IMR-90 (cell line): Measurements from ENCODE around the gene ASXL2. TPM values are rescaled to one million over a fixed set of nuclear protein-coding genes. Genes with fewer than 3 reads are reported as not detected.
A peak's percentile ranks its signal among the peaks of the same experiment; 100 is the strongest.

ENCODE experiments used
- ATAC-seq: fragments of 200-7000 bp; cut with Tn5 transposase; 2 replicates; pipeline ENCODE4 v1.9.1; 2020; ENCODE audit warnings: low read depth, mild to moderate bottlenecking, moderate library complexity
- BruUV-seq: library from RNA; stranded (reverse); fragments of 400-500 nt; replicated peaks from 2 replicates; lab custom pipeline; 2021; lab: Mats Ljungman, UMichigan
- CTCF ChIA-PET: fragments of 300-600 bp; formaldehyde crosslinking; extraction: SDS; loops from one replicate; lab custom pipeline; 2021; ENCODE audit warnings: antibody characterized with exemption; lab: Yijun Ruan, JAX
- POLR2A ChIA-PET: fragments of 300-600 bp; sonication (Branson Sonifier 250); formaldehyde crosslinking; loops from one replicate; lab custom pipeline; 2022; ENCODE audit warnings: antibody characterized with exemption; ENCODE audit not compliant: unreplicated experiment; lab: Charles Lee
- DNase-seq: peaks from one replicate; pipeline ENCODE4 v3.0.0; 2013
- H2AFZ ChIP-seq: replicated peaks from 2 replicates; pipeline ENCODE3; 2013; ENCODE audit warnings: low read length, mild to moderate bottlenecking; ENCODE audit not compliant: poor library complexity
- H2AK5ac ChIP-seq: 2 replicates; pipeline ENCODE4 v1.6.1; 2013; ENCODE audit warnings: low read depth, low read length, inconsistent platforms
- H2AK9ac ChIP-seq: replicated peaks from 2 replicates; pipeline ENCODE3; 2013; ENCODE audit warnings: mild to moderate bottlenecking, low read depth, low read length, moderate library complexity; ENCODE audit not compliant: poor library complexity
- H2BK120ac ChIP-seq: 2 replicates; pipeline ENCODE4 v1.6.1; 2013; ENCODE audit warnings: low read depth, low read length, inconsistent platforms
- H2BK15ac ChIP-seq: 3 replicates; pipeline ENCODE4 v1.6.1; 2013; ENCODE audit warnings: low read depth, low read length, inconsistent platforms
- H2BK20ac ChIP-seq: 2 replicates; pipeline ENCODE4 v1.6.1; 2013; ENCODE audit warnings: low read depth, mild to moderate bottlenecking, inconsistent platforms, low read length, moderate library complexity
- H2BK5ac ChIP-seq: 2 replicates; pipeline ENCODE4 v1.6.1; 2013; ENCODE audit warnings: mild to moderate bottlenecking, low read depth, low read length, inconsistent platforms; ENCODE audit not compliant: poor library complexity, severe bottlenecking
- H3K14ac ChIP-seq: replicated peaks from 2 replicates; pipeline ENCODE4 v1.6.1; 2013; ENCODE audit warnings: low read depth, low read length, inconsistent platforms
- H3K18ac ChIP-seq: 2 replicates; pipeline ENCODE4 v1.6.1; 2013; ENCODE audit warnings: low read depth, low read length, control low read depth
- H3K23ac ChIP-seq: 2 replicates; pipeline ENCODE4 v1.6.1; 2013; ENCODE audit warnings: low read depth, low read length, inconsistent platforms
- H3K27ac ChIP-seq: 2 replicates; pipeline ENCODE4 v1.5.1; 2013; ENCODE audit warnings: mild to moderate bottlenecking, control low read depth, low read length; ENCODE audit not compliant: insufficient read depth
- H3K27me3 ChIP-seq: 2 replicates; pipeline ENCODE4 v1.6.1; 2013; ENCODE audit warnings: low read length; ENCODE audit not compliant: control insufficient read depth, insufficient read depth
- H3K36me3 ChIP-seq: 2 replicates; pipeline ENCODE4 v1.6.1; 2013; ENCODE audit warnings: low read length, mixed read lengths; ENCODE audit not compliant: control insufficient read depth, insufficient read depth
- H3K4ac ChIP-seq: 2 replicates; pipeline ENCODE4 v1.6.1; 2013; ENCODE audit warnings: low read depth, low read length, inconsistent platforms
- H3K4me1 ChIP-seq: 2 replicates; pipeline ENCODE4 v1.6.1; 2013; ENCODE audit warnings: low read length, mixed read lengths; ENCODE audit not compliant: control insufficient read depth, insufficient read depth
- H3K4me2 ChIP-seq: 2 replicates; pipeline ENCODE4 v1.6.1; 2013; ENCODE audit warnings: low read depth, mild to moderate bottlenecking, control low read depth, low read length, moderate library complexity
- H3K4me3 ChIP-seq: 2 replicates; pipeline ENCODE4 v1.5.1; 2013; ENCODE audit warnings: low read depth, mild to moderate bottlenecking, control low read depth, low read length, moderate library complexity; ENCODE audit not compliant: insufficient read depth
- H3K56ac ChIP-seq: 2 replicates; pipeline ENCODE4 v1.6.1; 2013; ENCODE audit warnings: low read length, inconsistent platforms; ENCODE audit not compliant: insufficient read depth; ENCODE audit errors: extremely low read depth
- H3K79me1 ChIP-seq, 2 experiments: 2 replicates each; pipeline ENCODE4 v1.6.1; 2013; ENCODE audit warnings: low read length in 2 of 2, inconsistent platforms in 1 of 2, low read depth in 1 of 2
- H3K9ac ChIP-seq: 2 replicates; pipeline ENCODE4 v1.6.1; 2013; ENCODE audit warnings: low read depth, low read length, control low read depth
- H3K9me1 ChIP-seq: 2 replicates; pipeline ENCODE4 v1.6.1; 2013; ENCODE audit warnings: low read length, inconsistent platforms; ENCODE audit not compliant: insufficient read depth
- H3K9me3 ChIP-seq: 2 replicates; pipeline ENCODE4 v1.6.1; 2013; ENCODE audit warnings: low read length; ENCODE audit not compliant: control insufficient read depth, insufficient read depth
- H4K20me1 ChIP-seq: 2 replicates; pipeline ENCODE4 v1.6.1; 2013; ENCODE audit warnings: low read length, inconsistent platforms; ENCODE audit not compliant: insufficient read depth
- H4K5ac ChIP-seq: 2 replicates; pipeline ENCODE4 v1.6.1; 2013; ENCODE audit warnings: mild to moderate bottlenecking, low read depth, low read length, control low read depth
- H4K8ac ChIP-seq, 2 experiments: 2 replicates each; pipeline ENCODE4 v1.6.1; 2013; ENCODE audit warnings: low read depth in 2 of 2, low read length in 2 of 2, control low read depth in 1 of 2, inconsistent platforms in 1 of 2
- H4K91ac ChIP-seq: 2 replicates; pipeline ENCODE4 v1.6.1; 2013; ENCODE audit warnings: low read depth, low read length, inconsistent platforms; ENCODE audit not compliant: insufficient read depth
- BHLHE40 ChIP-seq: fragments of 150-350 bp; IDR thresholded peaks from 2 replicates; pipeline ENCODE4 v1.6.1; 2016; ENCODE audit warnings: mild to moderate bottlenecking, low read depth, low read length
- CHD1 ChIP-seq: IDR thresholded peaks from 2 replicates; pipeline ENCODE4 v1.6.1; 2012; ENCODE audit warnings: low read depth, low read length, improper control_type of control experiment
- MAFK ChIP-seq: IDR thresholded peaks from 2 replicates; pipeline ENCODE4 v1.6.1; 2012; ENCODE audit warnings: low read depth, low read length, improper control_type of control experiment
- MXI1 ChIP-seq: IDR thresholded peaks from 2 replicates; pipeline ENCODE4 v1.6.1; 2012; ENCODE audit warnings: low read depth, mild to moderate bottlenecking, low read length, moderate library complexity, borderline replicate concordance
- NFE2L2 ChIP-seq: fragments of 150-350 bp; IDR thresholded peaks from 2 replicates; pipeline ENCODE4 v1.6.1; 2016; ENCODE audit warnings: low read depth, mild to moderate bottlenecking, low read length
- RAD21 ChIP-seq: IDR thresholded peaks from 2 replicates; pipeline ENCODE4 v1.6.1; 2012; ENCODE audit warnings: low read length, improper control_type of control experiment
- SMC3 ChIP-seq: fragments of 150-350 bp; IDR thresholded peaks from 2 replicates; pipeline ENCODE4 v1.6.1; 2016; ENCODE audit warnings: low read depth, mild to moderate bottlenecking, antibody characterized with exemption, low read length, moderate library complexity
- WGBS, 2 experiments: methylation state at CpG; one replicate each; pipeline versions ENCODE4 v1.1.5 to v1.1.7; 2013; ENCODE audit warnings: missing lambda C conversion rate in 2 of 2; ENCODE audit not compliant: insufficient read length in 1 of 2; ENCODE audit errors: extremely low coverage in 2 of 2; 5-methylcytosine and 5-hydroxymethylcytosine counted together
- dilution Hi-C: fragments of 300-500 bp; cut with HindIII; formaldehyde crosslinking; loops from one replicate; pipeline ENCODE4 v1.14.3; 2018; ENCODE audit warnings: low sequenced_read_pairs; ENCODE audit not compliant: unreplicated experiment
- in situ Hi-C: fragments of 300-500 bp; cut with MboI; formaldehyde crosslinking; loops from 3 replicates; pipeline ENCODE4 v1.14.3; 2019; ENCODE audit warnings: low sequenced_read_pairs, inconsistent platforms, mixed read lengths
- intact Hi-C: fragments of 100-400 bp; cut with micrococcal nuclease; formaldehyde crosslinking; loops from 2 replicates; pipeline ENCODE4 v1.10.0; 2022
- polyA plus RNA-seq, 3 experiments: library from polyadenylated mRNA; depleted of rRNA; stranded (reverse); fragments of >200 nt; gene quantifications; 2 replicates each; pipeline ENCODE4 v1.2.3, GENCODE V29; 2012; ENCODE audit warnings: low replicate concordance in 1 of 3
- total RNA-seq: library from RNA; depleted of rRNA; stranded (reverse); fragments of >200 nt; gene quantifications from 2 replicates; pipeline ENCODE4 v1.2.3, GENCODE V29; 2012
- TF ChIP-seq, protein P1 (sequence below): fragments of 150-350 bp; IDR thresholded peaks from 2 replicates; pipeline ENCODE4 v1.6.1; 2016; ENCODE audit warnings: low read depth, mild to moderate bottlenecking, low read length, moderate library complexity, borderline replicate concordance
- TF ChIP-seq, protein P2 (sequence below): conservative IDR thresholded peaks from 2 replicates; pipeline ENCODE4 v1.5.1; 2012; ENCODE audit warnings: mild to moderate bottlenecking, low read depth, low read length, improper control_type of control experiment

The ASXL2 gene
- total and polyA plus RNA-seq, 2 of the 4 experiments (the other 2 are of a cell fraction): 5.3 to 8.1 TPM

- ATAC-seq (peak; percentile 63), DNase-seq (no peak)
- Histone ChIP-seq H4K8ac (no peak overlapping the region), H4K91ac (no peak overlapping the region), H3K14ac (no peak overlapping the region), H2BK15ac (no peak overlapping the region), H3K23ac (no peak overlapping the region), H3K4me1 (no peaks in the 10 kb centered on the region; the same call in 1 of the 2 replicates), H3K4ac (no peak overlapping the region), H3K9me3 (no peaks in the 10 kb centered on the region), H3K27me3 (no peaks in the 10 kb centered on the region), H3K9ac (no peak overlapping the region), H3K4me3 (no peak overlapping the region), H3K18ac (no peak overlapping the region), H2BK20ac (no peak overlapping the region), H3K9me1 (no peaks in the 10 kb centered on the region; the same call in 1 of the 2 replicates), H2AFZ (no peak overlapping the region), H2AK5ac (no peak overlapping the region), H3K36me3 (peaks cover 13% of the 10 kb centered on the region), H2AK9ac (no peak overlapping the region), H3K27ac (no peak overlapping the region), H3K4me2 (no peak overlapping the region), H3K79me1 (no peaks in the 10 kb centered on the region; a peak in 1 of 4 replicates), H3K56ac (no peak overlapping the region), H4K20me1 (no peaks in the 10 kb centered on the region), H2BK5ac (no peak overlapping the region), H4K5ac (no peak overlapping the region), H2BK120ac (no peak overlapping the region)
- ChIA-PET POLR2A (no interaction called here), CTCF (no interaction called here)
- BruUV-seq: no TSS peak
- in situ Hi-C loops (no loop called here), dilution Hi-C loops (no loop called here), intact Hi-C loops (no loop called here)
- WGBS, 2 experiments: no CpG with 5 or more reads among the region's 1 CpG
- TF ChIP-seq, protein P1, sequence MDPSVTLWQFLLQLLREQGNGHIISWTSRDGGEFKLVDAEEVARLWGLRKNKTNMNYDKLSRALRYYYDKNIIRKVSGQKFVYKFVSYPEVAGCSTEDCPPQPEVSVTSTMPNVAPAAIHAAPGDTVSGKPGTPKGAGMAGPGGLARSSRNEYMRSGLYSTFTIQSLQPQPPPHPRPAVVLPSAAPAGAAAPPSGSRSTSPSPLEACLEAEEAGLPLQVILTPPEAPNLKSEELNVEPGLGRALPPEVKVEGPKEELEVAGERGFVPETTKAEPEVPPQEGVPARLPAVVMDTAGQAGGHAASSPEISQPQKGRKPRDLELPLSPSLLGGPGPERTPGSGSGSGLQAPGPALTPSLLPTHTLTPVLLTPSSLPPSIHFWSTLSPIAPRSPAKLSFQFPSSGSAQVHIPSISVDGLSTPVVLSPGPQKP: no peak
- TF ChIP-seq MXI1: no peak
- TF ChIP-seq SMC3: no peak
- TF ChIP-seq RAD21: no peak
- no peak for TF ChIP-seq BHLHE40
- TF ChIP-seq, protein P2, sequence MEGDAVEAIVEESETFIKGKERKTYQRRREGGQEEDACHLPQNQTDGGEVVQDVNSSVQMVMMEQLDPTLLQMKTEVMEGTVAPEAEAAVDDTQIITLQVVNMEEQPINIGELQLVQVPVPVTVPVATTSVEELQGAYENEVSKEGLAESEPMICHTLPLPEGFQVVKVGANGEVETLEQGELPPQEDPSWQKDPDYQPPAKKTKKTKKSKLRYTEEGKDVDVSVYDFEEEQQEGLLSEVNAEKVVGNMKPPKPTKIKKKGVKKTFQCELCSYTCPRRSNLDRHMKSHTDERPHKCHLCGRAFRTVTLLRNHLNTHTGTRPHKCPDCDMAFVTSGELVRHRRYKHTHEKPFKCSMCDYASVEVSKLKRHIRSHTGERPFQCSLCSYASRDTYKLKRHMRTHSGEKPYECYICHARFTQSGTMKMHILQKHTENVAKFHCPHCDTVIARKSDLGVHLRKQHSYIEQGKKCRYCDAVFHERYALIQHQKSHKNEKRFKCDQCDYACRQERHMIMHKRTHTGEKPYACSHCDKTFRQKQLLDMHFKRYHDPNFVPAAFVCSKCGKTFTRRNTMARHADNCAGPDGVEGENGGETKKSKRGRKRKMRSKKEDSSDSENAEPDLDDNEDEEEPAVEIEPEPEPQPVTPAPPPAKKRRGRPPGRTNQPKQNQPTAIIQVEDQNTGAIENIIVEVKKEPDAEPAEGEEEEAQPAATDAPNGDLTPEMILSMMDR: no peak
- TF ChIP-seq NFE2L2: no peak
- no peak for TF ChIP-seq MAFK
- no peak for TF ChIP-seq CHD1
Observed at GRCh38 chr2:25758348-25758747, 119.9 kb downstream of the ASXL2 start.
